ENCODE results near the gene PHF19. TPM values are rescaled to one million over a fixed set of nuclear protein-coding genes. Genes with fewer than 3 reads are reported as not detected.

Gene PHF19
- total RNA-seq, 1 donor from 2014 or later: 55.3 TPM

DNA sequence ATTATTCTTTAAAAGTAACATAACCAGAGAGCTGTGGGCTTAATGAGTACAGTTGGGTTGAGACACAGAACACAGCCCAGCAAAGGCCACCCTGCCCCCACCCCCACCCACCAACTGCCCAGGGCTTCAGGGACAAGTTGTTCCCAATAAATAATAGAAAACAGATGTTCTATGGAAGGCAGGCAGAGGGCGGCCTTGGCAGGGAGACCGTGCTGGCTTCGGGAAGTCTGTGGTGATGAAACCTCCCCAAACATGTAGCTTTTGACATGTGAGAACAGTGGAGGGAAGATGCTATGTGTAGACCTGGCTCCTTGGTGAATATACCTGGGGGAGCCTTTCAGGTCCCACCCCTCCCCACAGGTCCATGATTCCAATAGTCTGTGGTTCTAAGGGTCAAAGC is 39.6 kb upstream of the PHF19 start:
- ATAC-seq (ENCODE audit: low read depth): no peak
- Mint-ChIP-seq H3K36me3 (ENCODE audit: low read depth) (peaks cover 91% of the 10 kb centered on the region), H3K4me1 (peaks cover 57% of the 10 kb centered on the region), H3K4me3 (no peak overlapping the region), H3K27ac (peak overlapping the region; percentile 24), H3K27me3 (no peaks in the 10 kb centered on the region), H3K9me3 (no peaks in the 10 kb centered on the region)
- TF ChIP-seq, protein P1, sequence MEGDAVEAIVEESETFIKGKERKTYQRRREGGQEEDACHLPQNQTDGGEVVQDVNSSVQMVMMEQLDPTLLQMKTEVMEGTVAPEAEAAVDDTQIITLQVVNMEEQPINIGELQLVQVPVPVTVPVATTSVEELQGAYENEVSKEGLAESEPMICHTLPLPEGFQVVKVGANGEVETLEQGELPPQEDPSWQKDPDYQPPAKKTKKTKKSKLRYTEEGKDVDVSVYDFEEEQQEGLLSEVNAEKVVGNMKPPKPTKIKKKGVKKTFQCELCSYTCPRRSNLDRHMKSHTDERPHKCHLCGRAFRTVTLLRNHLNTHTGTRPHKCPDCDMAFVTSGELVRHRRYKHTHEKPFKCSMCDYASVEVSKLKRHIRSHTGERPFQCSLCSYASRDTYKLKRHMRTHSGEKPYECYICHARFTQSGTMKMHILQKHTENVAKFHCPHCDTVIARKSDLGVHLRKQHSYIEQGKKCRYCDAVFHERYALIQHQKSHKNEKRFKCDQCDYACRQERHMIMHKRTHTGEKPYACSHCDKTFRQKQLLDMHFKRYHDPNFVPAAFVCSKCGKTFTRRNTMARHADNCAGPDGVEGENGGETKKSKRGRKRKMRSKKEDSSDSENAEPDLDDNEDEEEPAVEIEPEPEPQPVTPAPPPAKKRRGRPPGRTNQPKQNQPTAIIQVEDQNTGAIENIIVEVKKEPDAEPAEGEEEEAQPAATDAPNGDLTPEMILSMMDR (IDR thresholded peaks at IDR 0.05): no peak
- DNase-seq: no peak
- intact Hi-C loops (cut with micrococcal nuclease): no loop called here
- ChIA-PET CTCF (interaction anchor here (1.1 to 1.2 kb wide), 2 partner anchors 20 to 32 kb away, joined by 3 to 6 read pairs; no protein-coding TSS in a partner anchor), POLR2A (interaction anchor here (0.8 to 1.6 kb wide), 8 partner anchors 8 to 18 kb away, joined by 3 to 9 read pairs (median 4); no protein-coding TSS in a partner anchor)

GRCh38 chr9:120915854-120916470 is 39.0 kb upstream of the PHF19 start:
- ATAC-seq (ENCODE audit: low read depth) (no peak), DNase-seq (no peak)
- H3K4me3 Mint-ChIP-seq: peak overlapping the region; percentile 32
- TF ChIP-seq, protein P1 (IDR thresholded peaks at IDR 0.05): no peak
- ChIA-PET CTCF (interaction anchor here (1.1 to 1.2 kb wide), 2 partner anchors 21 to 32 kb away, joined by 3 to 6 read pairs; no protein-coding TSS in a partner anchor), POLR2A (interaction anchor here (1.0 to 1.4 kb wide), 5 partner anchors 8 to 17 kb away, joined by 3 to 4 read pairs (median 4); no protein-coding TSS in a partner anchor)
- no peaks in the 10 kb centered on the region for H3K9me3 Mint-ChIP-seq
- no peaks in the 10 kb centered on the region for H3K27me3 Mint-ChIP-seq
- peaks cover 91% of the 10 kb centered on the region for H3K36me3 Mint-ChIP-seq (ENCODE audit: low read depth)
- no peak overlapping the region for H3K27ac Mint-ChIP-seq
- peaks cover 56% of the 10 kb centered on the region for H3K4me1 Mint-ChIP-seq
- intact Hi-C loops (cut with micrococcal nuclease): no loop called here

DNA sequence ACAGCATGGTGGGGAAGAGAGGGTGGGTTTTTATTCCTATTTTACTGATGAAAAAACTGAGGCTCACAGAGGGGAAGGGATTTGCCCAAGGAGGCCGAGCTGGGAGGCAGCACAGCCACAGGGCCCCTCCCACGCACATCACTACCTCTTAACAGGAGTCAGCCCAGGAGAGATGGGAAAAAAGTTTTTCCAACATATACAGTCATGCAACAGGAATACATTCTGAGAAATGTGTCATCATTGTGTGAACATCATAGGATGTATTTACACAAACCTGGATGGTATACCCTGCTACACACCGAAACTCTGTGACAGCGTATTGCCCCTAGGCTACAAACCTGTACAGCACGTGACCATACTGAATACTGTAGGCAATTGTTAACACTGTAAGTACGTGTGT is 38.0 kb upstream of the PHF19 start:
- CTCF ChIA-PET: no interaction called here
- no peak overlapping the region for H3K27ac Mint-ChIP-seq
- H3K27me3 Mint-ChIP-seq: no peaks in the 10 kb centered on the region
- H3K4me3 Mint-ChIP-seq: no peak overlapping the region
- intact Hi-C loops (cut with micrococcal nuclease): no loop called here
- peaks cover 56% of the 10 kb centered on the region for H3K4me1 Mint-ChIP-seq
- no peak for ATAC-seq (ENCODE audit: low read depth)
- POLR2A ChIA-PET: no interaction called here
- no peak for DNase-seq
- TF ChIP-seq, protein P1 (IDR thresholded peaks at IDR 0.05): no peak
- no peaks in the 10 kb centered on the region for H3K9me3 Mint-ChIP-seq
- peaks cover 94% of the 10 kb centered on the region for H3K36me3 Mint-ChIP-seq (ENCODE audit: low read depth)

DNA sequence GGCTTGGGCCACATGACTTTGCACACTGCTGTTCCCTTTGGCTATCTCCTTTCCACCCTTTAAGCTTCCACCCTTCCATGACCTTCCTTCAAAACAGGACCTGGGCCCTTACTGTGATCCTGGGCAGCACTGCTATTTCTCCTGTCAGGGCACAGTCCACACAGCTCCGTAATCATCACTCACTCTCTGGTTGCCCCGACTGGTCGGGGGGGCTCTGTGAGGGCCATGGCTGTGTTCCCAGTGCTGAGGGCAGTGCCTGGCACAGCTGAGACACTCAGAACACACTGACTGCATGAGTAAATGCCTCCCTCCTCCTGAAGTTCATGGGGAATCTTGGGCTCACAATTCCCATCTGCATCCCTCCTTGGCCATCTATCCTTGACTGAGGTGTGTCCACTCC is 37.4 kb upstream of the PHF19 start:
- H3K27ac Mint-ChIP-seq: no peak overlapping the region
- no peaks in the 10 kb centered on the region for H3K27me3 Mint-ChIP-seq
- H3K4me1 Mint-ChIP-seq: peaks cover 53% of the 10 kb centered on the region
- POLR2A ChIA-PET: no interaction called here
- DNase-seq (no peak), ATAC-seq (ENCODE audit: low read depth) (no peak)
- H3K4me3 Mint-ChIP-seq: no peak overlapping the region
- intact Hi-C loops (cut with micrococcal nuclease): no loop called here
- peaks cover 92% of the 10 kb centered on the region for H3K36me3 Mint-ChIP-seq (ENCODE audit: low read depth)
- H3K9me3 Mint-ChIP-seq: no peaks in the 10 kb centered on the region
- TF ChIP-seq, protein P1 (IDR thresholded peaks at IDR 0.05): no peak
- CTCF ChIA-PET: no interaction called here

DNA sequence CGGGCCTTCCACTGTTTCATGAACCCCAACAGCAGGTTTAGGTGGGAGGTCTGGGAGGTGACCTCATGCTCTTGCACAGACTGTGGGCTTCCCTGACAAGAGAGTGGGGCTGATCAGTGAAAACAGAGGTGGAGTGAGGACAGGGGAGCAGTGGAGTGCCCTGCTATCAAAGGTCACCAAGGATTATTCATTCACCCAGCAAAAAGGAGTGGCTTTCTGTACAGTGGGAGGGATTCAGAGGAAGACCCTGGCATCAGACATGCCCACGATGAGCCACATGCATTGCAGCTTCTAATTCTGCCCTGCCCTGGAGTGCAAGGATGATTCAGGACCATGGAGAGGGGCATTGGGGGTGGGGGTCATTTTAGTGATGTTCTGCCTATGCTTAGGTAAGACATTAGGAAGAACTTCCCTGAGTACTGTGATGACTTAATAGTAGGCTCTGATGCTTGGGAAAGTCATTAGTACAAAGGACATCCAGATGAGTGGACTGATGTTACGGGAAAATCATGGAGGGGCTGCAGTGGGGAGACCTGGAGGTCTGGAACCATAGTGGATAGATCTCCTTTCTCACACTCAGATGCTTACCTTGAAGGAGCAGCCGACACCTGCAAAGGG is 36.8 kb upstream of the PHF19 start:
- H3K27me3 Mint-ChIP-seq: no peaks in the 10 kb centered on the region
- no peak for ATAC-seq (ENCODE audit: low read depth)
- intact Hi-C loops (cut with micrococcal nuclease): no loop called here
- peaks cover 51% of the 10 kb centered on the region for H3K4me1 Mint-ChIP-seq
- no peak overlapping the region for H3K4me3 Mint-ChIP-seq
- TF ChIP-seq, protein P1 (IDR thresholded peaks at IDR 0.05): no peak
- H3K36me3 Mint-ChIP-seq (ENCODE audit: low read depth): peaks cover 93% of the 10 kb centered on the region
- no peaks in the 10 kb centered on the region for H3K9me3 Mint-ChIP-seq
- CTCF ChIA-PET: interaction anchor here (1.1 kb wide), 1 partner anchor 10 kb away, joined by 3 read pairs; no protein-coding TSS in a partner anchor
- DNase-seq: no peak
- H3K27ac Mint-ChIP-seq: no peak overlapping the region
- POLR2A ChIA-PET: interaction anchor here (1.0 to 1.2 kb wide), 2 partner anchors 18 to 20 kb away, joined by 3 to 5 read pairs; no protein-coding TSS in a partner anchor

Measured in activated B cell treated with CpG ODN at 0.5 μM for 24 hours (primary cell).